ENCODE measurements around the gene ZYG11B. TPM values are rescaled to one million over a fixed set of nuclear protein-coding genes. Genes with fewer than 3 reads are reported as not detected.
"Not testable (repeated sequence)": the region's sequence is repeated elsewhere in the genome, so short reads cannot be mapped to it uniquely, and the experiment has no call there.

The ZYG11B gene
- total and polyA plus RNA-seq, 9 donors = 9.8 to 37.1 (median 31.1) TPM

- no peak for DNase-seq
- H3K27ac ChIP-seq = no peak overlapping the region
- H3K27me3 ChIP-seq = no peaks in the 10 kb centered on the region
- TF ChIP-seq, protein P1, sequence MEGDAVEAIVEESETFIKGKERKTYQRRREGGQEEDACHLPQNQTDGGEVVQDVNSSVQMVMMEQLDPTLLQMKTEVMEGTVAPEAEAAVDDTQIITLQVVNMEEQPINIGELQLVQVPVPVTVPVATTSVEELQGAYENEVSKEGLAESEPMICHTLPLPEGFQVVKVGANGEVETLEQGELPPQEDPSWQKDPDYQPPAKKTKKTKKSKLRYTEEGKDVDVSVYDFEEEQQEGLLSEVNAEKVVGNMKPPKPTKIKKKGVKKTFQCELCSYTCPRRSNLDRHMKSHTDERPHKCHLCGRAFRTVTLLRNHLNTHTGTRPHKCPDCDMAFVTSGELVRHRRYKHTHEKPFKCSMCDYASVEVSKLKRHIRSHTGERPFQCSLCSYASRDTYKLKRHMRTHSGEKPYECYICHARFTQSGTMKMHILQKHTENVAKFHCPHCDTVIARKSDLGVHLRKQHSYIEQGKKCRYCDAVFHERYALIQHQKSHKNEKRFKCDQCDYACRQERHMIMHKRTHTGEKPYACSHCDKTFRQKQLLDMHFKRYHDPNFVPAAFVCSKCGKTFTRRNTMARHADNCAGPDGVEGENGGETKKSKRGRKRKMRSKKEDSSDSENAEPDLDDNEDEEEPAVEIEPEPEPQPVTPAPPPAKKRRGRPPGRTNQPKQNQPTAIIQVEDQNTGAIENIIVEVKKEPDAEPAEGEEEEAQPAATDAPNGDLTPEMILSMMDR (IDR thresholded peaks at IDR 0.05) = no peak
- TF ChIP-seq EP300 (IDR thresholded peaks at IDR 0.05) (no peak), POLR2A (IDR thresholded peaks at IDR 0.05) (no peak)
- whole genome bisulfite sequencing, 3 donors = 93 to 97% (median 95%) methylated on average over 4 of the region's 4 CpGs
- H3K4me1 ChIP-seq (ENCODE audit: insufficient read depth) = no peaks in the 10 kb centered on the region
- H3K36me3 ChIP-seq = no peaks in the 10 kb centered on the region
- intact Hi-C loops (cut with DNase I) = no loop called here
- H3K4me3 ChIP-seq = no peak overlapping the region
- H3K9me3 ChIP-seq = no peaks in the 10 kb centered on the region
These were observed 59.9 kb downstream of the ZYG11B start for GRCh38 chr1:52786148-52786547.

GRCh38 chr1:52790429-52790828 is 64.2 kb downstream of the ZYG11B start:
- H3K9me3 ChIP-seq; DNase-seq; H3K27ac ChIP-seq; H3K36me3 ChIP-seq; H3K4me3 ChIP-seq; intact Hi-C loops (cut with DNase I); H3K4me1 ChIP-seq (ENCODE audit: insufficient read depth); H3K27me3 ChIP-seq: not testable (repeated sequence)
- 97 to 98% (median 98%) methylated on average over 12 of the region's 12 CpGs for WGBS, 3 donors

- 71 to 82% (median 81%) methylated on average over 1 of the region's 1 CpG for WGBS, 3 donors
These were observed 65.8 kb downstream of the ZYG11B start for GRCh38 chr1:52792036-52792435.

GRCh38 chr1:52793717-52794116 is 67.5 kb downstream of the ZYG11B start:
- intact Hi-C loops (cut with DNase I); H3K27ac ChIP-seq; DNase-seq; H3K36me3 ChIP-seq; H3K4me1 ChIP-seq (ENCODE audit: insufficient read depth); H3K4me3 ChIP-seq; H3K9me3 ChIP-seq; H3K27me3 ChIP-seq: not testable (repeated sequence)
- WGBS, 3 donors = 80 to 88% (median 87%) methylated on average over 7 of the region's 7 CpGs

More at GRCh38 chr1:52792036-52792435, 65.8 kb downstream of the ZYG11B start:
- Histone ChIP-seq H3K36me3 (no peaks in the 10 kb centered on the region), H3K4me1 (ENCODE audit: insufficient read depth) (no peaks in the 10 kb centered on the region), H3K27ac (no peak overlapping the region), H3K27me3 (no peaks in the 10 kb centered on the region), H3K4me3 (no peak overlapping the region), H3K9me3 (no peaks in the 10 kb centered on the region)
- TF ChIP-seq, protein P1 (IDR thresholded peaks at IDR 0.05) = no peak
- no peak for TF ChIP-seq EP300 (IDR thresholded peaks at IDR 0.05)
- TF ChIP-seq POLR2A (IDR thresholded peaks at IDR 0.05) = no peak
- intact Hi-C loops (cut with DNase I) = no loop called here
- DNase-seq = no peak

DNA sequence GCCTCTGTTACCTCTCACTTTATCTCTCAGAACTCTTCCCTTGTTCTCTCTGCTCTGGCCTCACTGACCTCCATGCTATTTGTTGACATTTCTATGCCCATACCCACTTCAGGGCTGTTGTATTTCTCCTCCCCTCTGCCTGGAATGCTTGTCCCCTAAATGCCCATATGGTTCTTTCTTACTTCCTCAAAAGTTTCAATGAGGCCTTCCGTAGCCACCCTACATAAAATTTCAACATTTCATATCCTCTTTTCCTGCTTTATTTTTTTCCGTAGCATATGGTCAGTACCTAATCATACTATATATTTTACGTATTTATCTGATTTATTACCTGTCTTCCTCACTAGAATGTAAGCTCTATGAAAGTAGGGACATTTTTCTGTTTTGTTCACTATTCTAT is 69.2 kb downstream of the ZYG11B start:
- TF ChIP-seq, protein P1 (IDR thresholded peaks at IDR 0.05) = no peak
- TF ChIP-seq EP300 (IDR thresholded peaks at IDR 0.05) (no peak), POLR2A (IDR thresholded peaks at IDR 0.05) (no peak)
- Histone ChIP-seq H3K4me3 (no peak overlapping the region), H3K4me1 (ENCODE audit: insufficient read depth) (no peaks in the 10 kb centered on the region), H3K27ac (no peak overlapping the region), H3K27me3 (no peaks in the 10 kb centered on the region), H3K9me3 (no peaks in the 10 kb centered on the region), H3K36me3 (no peaks in the 10 kb centered on the region)
- intact Hi-C loops (cut with DNase I) = no loop called here
- no peak for DNase-seq
- 96 to 99% (median 97%) methylated on average over 3 of the region's 3 CpGs for WGBS, 3 donors

DNA sequence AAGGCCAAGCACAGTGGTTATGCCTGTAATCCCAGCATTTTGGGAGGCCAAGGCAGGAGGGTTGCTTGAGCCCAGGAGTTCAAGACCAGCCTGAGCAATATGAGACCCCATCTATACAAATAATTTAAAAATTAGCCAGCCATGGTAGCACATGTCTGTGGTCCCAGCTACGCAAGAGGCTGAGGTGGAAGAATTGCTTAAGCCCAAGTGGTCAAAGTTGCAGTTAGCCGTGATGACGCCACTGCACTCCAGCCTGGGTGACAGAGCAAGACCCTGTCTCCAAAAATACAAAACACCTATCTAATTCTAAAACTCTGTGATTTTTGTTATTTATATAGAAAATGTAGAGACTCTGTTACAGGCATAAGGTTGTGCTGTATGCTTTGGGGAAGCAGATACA is 72.1 kb downstream of the ZYG11B start:
- no peaks in the 10 kb centered on the region for H3K4me1 ChIP-seq (ENCODE audit: insufficient read depth)
- H3K36me3 ChIP-seq = no peaks in the 10 kb centered on the region
- no peak for DNase-seq
- TF ChIP-seq EP300 (IDR thresholded peaks at IDR 0.05) (no peak), POLR2A (IDR thresholded peaks at IDR 0.05) (no peak)
- TF ChIP-seq, protein P1 (IDR thresholded peaks at IDR 0.05) = no peak
- no peak overlapping the region for H3K27ac ChIP-seq
- H3K27me3 ChIP-seq = no peaks in the 10 kb centered on the region
- 96 to 100% (median 97%) methylated on average over 3 of the region's 3 CpGs for WGBS, 3 donors
- H3K9me3 ChIP-seq = no peaks in the 10 kb centered on the region
- H3K4me3 ChIP-seq = no peak overlapping the region
- intact Hi-C loops (cut with DNase I) = no loop called here

All from ovary (tissue), 9 donors.